DND-41 (cell line): ENCODE data around the gene TMEM30B.
"Not testable (repeated sequence)": the region's sequence is repeated elsewhere in the genome, so short reads cannot be mapped to it uniquely, and the experiment has no call there.

Experiments
- ATAC-seq: fragments of 200-7000 bp; cut with Tn5 transposase; 3 replicates; pipeline ENCODE4 v1.9.1; 2021; ENCODE audit warnings: low read depth; ENCODE audit not compliant: insufficient read depth
- DNase-seq: peaks from one replicate; pipeline ENCODE4 v3.0.0-alpha.2; 2020
- H2AFZ ChIP-seq: 2 replicates; pipeline ENCODE4 v1.6.0; 2012; ENCODE audit warnings: low read depth, low read length
- H3K27ac ChIP-seq: 2 replicates; pipeline ENCODE4 v1.5.1; 2012; ENCODE audit warnings: low read length, inconsistent platforms
- H3K27me3 ChIP-seq: fragments of 200-600 bp; sonication (generic); 2 replicates; pipeline ENCODE4 v1.6.0; 2012; ENCODE audit warnings: low read length, mild to moderate bottlenecking, inconsistent platforms; ENCODE audit not compliant: insufficient read depth, poor library complexity
- H3K36me3 ChIP-seq: 2 replicates; pipeline ENCODE4 v1.5.1; 2012; ENCODE audit warnings: low read length, inconsistent platforms; ENCODE audit not compliant: insufficient read depth
- H3K4me1 ChIP-seq: 2 replicates; pipeline ENCODE4 v1.5.1; 2012; ENCODE audit warnings: mild to moderate bottlenecking, low read length; ENCODE audit not compliant: insufficient read depth
- H3K4me2 ChIP-seq: 2 replicates; pipeline ENCODE4 v1.6.0; 2012; ENCODE audit warnings: mild to moderate bottlenecking, moderate library complexity, low read length, inconsistent platforms; ENCODE audit not compliant: insufficient read depth
- H3K4me3 ChIP-seq, 2 experiments: fragments of 200-600 bp in 1 of 2; shearing (Covaris generic) in 1 of 2; 2 replicates each; pipeline ENCODE4 v1.5.1; 2012 to 2016; ENCODE audit warnings: inconsistent platforms in 2 of 2, low read length in 2 of 2, mild to moderate bottlenecking in 2 of 2, low read depth in 1 of 2, moderate library complexity in 1 of 2
- H3K79me2 ChIP-seq: 2 replicates; pipeline ENCODE4 v1.6.0; 2012; ENCODE audit warnings: low read length, inconsistent platforms; ENCODE audit not compliant: insufficient read depth
- H3K9ac ChIP-seq: 2 replicates; pipeline ENCODE4 v1.6.0; 2012; ENCODE audit warnings: low read depth, mild to moderate bottlenecking, inconsistent platforms, low read length, moderate library complexity
- H3K9me3 ChIP-seq: 2 replicates; pipeline ENCODE4 v1.5.1; 2012; ENCODE audit warnings: low read length, moderate library complexity, mild to moderate bottlenecking, inconsistent platforms; ENCODE audit not compliant: insufficient read depth, severe bottlenecking
- H4K20me1 ChIP-seq: 2 replicates; pipeline ENCODE4 v1.6.0; 2012; ENCODE audit warnings: low read length; ENCODE audit not compliant: insufficient read depth
- EZH2 ChIP-seq: IDR thresholded peaks from 3 replicates; pipeline ENCODE4 v1.6.1; 2012; ENCODE audit warnings: borderline replicate concordance, low read depth, mild to moderate bottlenecking, moderate library complexity, low read length, inconsistent platforms; ENCODE audit not compliant: severe bottlenecking
- TF ChIP-seq, protein P1 (sequence below): IDR thresholded peaks from 2 replicates; pipeline ENCODE4 v1.5.1; 2012; ENCODE audit warnings: borderline replicate concordance, low read length, moderate library complexity, mild to moderate bottlenecking; ENCODE audit not compliant: poor library complexity, severe bottlenecking; ENCODE audit errors: extremely low read depth

Gene TMEM30B

DNA sequence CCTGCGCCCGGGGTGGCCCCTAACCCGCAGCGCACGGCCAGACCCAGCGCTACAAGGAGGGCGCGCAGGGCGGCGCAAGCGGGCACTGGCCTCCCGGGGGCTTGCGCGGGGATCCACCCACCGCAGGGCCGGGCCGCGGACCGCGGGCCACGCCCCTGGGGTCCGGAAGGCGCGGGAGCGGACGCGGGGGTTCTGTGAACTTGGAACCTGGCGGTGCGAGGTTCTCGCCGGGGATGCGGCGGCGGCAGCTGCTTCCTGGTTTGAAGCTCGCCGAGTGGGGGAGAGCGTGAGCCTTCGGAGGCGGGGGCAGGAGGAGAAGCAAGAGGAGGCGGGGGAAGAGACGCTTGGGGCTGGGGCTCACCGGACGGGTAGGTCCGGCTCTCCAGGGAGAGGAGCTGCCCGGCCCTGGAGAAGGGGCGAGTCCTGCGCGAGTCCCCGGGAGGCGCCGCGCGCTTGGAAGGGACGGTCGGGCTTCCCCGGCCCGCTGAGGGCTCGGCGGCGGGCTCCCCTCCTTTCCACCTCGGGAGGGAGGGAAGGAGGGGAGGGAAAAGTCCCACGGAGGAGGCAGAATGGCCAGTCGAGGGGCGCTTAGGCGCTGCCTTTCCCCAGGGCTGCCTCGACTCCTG, 40.4 kb upstream of the TMEM30B start, which contains the start of gene PRKCH:
PRKCH (plus strand) TSS at position 195 of the 626 bp plus-strand sequence. CDS start 523 bp downstream, outside the sequence.
- Histone ChIP-seq H3K4me2 (peak within 1 kb of the TSS; percentile 79), H3K27me3 (no peaks in the 10 kb centered on the region), H4K20me1 (no peaks in the 10 kb centered on the region), H3K9me3 (no peaks in the 10 kb centered on the region), H3K4me1 (peaks cover 40% of the 10 kb centered on the region), H3K36me3 (peaks cover 23% of the 10 kb centered on the region), H3K79me2 (peaks cover 59% of the 10 kb centered on the region), H3K27ac (peak within 1 kb of the TSS; percentile 84), H2AFZ (peak within 1 kb of the TSS; percentile 79), H3K4me3 (peak within 1 kb of the TSS; percentile 67 to 77), H3K9ac (peak within 1 kb of the TSS; percentile 94)
- ATAC-seq (peak; percentile 75), DNase-seq (peak; percentile 91)
- TF ChIP-seq EZH2, result no peak
- TF ChIP-seq, protein P1, sequence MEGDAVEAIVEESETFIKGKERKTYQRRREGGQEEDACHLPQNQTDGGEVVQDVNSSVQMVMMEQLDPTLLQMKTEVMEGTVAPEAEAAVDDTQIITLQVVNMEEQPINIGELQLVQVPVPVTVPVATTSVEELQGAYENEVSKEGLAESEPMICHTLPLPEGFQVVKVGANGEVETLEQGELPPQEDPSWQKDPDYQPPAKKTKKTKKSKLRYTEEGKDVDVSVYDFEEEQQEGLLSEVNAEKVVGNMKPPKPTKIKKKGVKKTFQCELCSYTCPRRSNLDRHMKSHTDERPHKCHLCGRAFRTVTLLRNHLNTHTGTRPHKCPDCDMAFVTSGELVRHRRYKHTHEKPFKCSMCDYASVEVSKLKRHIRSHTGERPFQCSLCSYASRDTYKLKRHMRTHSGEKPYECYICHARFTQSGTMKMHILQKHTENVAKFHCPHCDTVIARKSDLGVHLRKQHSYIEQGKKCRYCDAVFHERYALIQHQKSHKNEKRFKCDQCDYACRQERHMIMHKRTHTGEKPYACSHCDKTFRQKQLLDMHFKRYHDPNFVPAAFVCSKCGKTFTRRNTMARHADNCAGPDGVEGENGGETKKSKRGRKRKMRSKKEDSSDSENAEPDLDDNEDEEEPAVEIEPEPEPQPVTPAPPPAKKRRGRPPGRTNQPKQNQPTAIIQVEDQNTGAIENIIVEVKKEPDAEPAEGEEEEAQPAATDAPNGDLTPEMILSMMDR, result peak; percentile 64

DNA sequence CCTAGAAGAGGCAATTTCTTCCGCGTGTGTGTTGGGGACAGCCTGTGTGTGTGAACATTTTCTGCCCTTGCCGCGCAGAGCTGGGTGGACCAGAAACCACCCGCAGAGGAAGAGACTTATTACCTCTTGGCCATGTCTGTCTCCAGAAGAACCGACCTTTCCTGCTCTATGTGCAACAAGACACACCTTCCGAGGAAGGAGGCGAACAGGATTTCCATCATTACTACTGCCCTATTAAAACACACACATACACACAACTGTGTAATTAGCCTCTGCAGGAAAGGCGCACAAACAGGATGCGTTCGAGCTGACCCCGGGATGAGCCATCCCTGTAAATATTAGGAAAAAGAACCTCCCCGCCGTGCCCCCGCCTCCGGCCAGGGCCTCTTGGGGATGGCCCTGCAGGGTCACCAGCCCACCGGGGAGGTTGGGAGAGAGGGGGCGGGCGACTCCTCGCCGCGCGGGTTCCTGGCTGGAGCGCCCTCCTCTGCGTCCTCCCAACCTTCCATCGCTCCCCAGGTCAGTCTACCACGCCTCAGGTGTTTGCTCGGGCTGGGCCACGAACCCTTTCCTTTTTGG, 39.8 kb upstream of the TMEM30B start:
- no peaks in the 10 kb centered on the region for H3K9me3 ChIP-seq

DNA sequence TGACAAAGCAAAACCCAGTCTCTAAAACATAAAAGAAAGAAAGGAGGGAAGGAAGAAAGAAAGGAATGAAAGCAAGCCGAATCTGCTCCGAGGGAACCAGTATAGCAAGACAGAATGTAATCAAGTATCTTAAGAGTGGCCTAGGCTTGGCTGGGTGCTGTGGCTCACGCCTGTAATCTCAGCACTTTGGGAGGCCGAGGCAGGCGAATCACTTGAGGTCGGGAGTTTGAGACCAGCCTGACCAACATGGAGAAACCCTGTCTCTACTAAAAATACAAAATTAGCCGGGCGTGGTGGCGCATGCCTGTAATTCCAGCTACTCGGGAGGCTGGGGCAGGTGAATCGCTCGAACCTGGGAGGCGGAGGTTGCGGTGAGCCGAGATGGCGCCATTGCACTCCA, 39.0 kb upstream of the TMEM30B start:
- peaks cover 27% of the 10 kb centered on the region for H3K4me1 ChIP-seq
- not testable (repeated sequence) for H2AFZ ChIP-seq, H3K9me3 ChIP-seq, DNase-seq, H4K20me1 ChIP-seq, ATAC-seq, H3K27me3 ChIP-seq, H3K4me2 ChIP-seq, H3K9ac ChIP-seq, H3K4me3 ChIP-seq
- peaks cover 13% of the 10 kb centered on the region for H3K36me3 ChIP-seq
- peaks cover 46% of the 10 kb centered on the region for H3K79me2 ChIP-seq
- peak overlapping the region; percentile 38; the same call in 1 of the 2 replicates for H3K27ac ChIP-seq

More for the DNA sequence above, 39.8 kb upstream of the TMEM30B start:
- Histone ChIP-seq H2AFZ (peak overlapping the region; percentile 79), H3K27me3 (no peaks in the 10 kb centered on the region), H3K79me2 (peaks cover 53% of the 10 kb centered on the region), H4K20me1 (no peaks in the 10 kb centered on the region), H3K4me2 (peak overlapping the region; percentile 79), H3K4me1 (peaks cover 33% of the 10 kb centered on the region), H3K36me3 (peaks cover 19% of the 10 kb centered on the region), H3K4me3 (peak overlapping the region; percentile 67 to 77), H3K9ac (peak overlapping the region; percentile 94), H3K27ac (peak overlapping the region; percentile 84)
- no peak; the same call in 2 of the 3 replicates for ATAC-seq
- TF ChIP-seq, protein P1, result no peak
- no peak for TF ChIP-seq EZH2
- no peak for DNase-seq

DNA sequence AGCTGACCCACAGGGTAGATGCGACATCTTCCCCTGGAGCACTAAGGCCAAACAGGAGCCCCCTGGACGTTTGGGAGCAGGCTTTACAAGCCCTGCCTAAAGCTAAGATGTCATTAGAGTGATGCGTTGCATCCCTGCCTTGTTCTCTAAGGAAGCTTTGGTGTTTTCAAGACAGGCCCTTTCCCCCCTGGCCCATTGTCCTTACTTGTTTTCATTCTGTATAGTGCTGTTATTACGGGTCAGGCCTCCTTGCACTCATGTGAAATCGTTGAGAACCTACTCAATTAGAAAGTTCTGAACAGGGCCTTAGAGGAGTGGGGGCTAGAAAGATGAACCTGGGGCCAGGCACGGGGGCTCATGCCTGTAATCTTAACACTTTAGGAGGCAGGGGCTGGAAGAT, 38.6 kb upstream of the TMEM30B start:
- no peak for ATAC-seq

More for the DNA sequence above, 38.6 kb upstream of the TMEM30B start:
- no peaks in the 10 kb centered on the region for H3K9me3 ChIP-seq
- peak overlapping the region; percentile 38; the same call in 1 of the 2 replicates for H3K27ac ChIP-seq
- H3K36me3 ChIP-seq, result peaks cover 10% of the 10 kb centered on the region
- no peak overlapping the region for H3K4me2 ChIP-seq
- peaks cover 42% of the 10 kb centered on the region for H3K79me2 ChIP-seq
- no peak overlapping the region for H3K4me3 ChIP-seq
- TF ChIP-seq, protein P1, result no peak
- no peak for TF ChIP-seq EZH2
- H3K27me3 ChIP-seq, result no peaks in the 10 kb centered on the region
- peaks cover 22% of the 10 kb centered on the region for H3K4me1 ChIP-seq
- DNase-seq, result no peak
- H3K9ac ChIP-seq, result no peak overlapping the region
- no peak overlapping the region for H2AFZ ChIP-seq
- H4K20me1 ChIP-seq, result no peaks in the 10 kb centered on the region
